AG09309 (cell line): Measurements from ENCODE around the gene PIH1D2.

Experiments used
- DNase-seq: peaks from one replicate; pipeline ENCODE4 v3.0.0-alpha.2; 2010; ENCODE audit warnings: low read depth
- H3K4me3 ChIP-seq: 2 replicates; pipeline ENCODE4 v1.5.1; 2011; ENCODE audit warnings: mild to moderate bottlenecking, low read depth, low read length, moderate library complexity; ENCODE audit not compliant: control insufficient read depth
- TF ChIP-seq, protein P1 (sequence below): IDR thresholded peaks from 2 replicates; pipeline ENCODE4 v1.5.1; 2011; ENCODE audit warnings: mild to moderate bottlenecking, low read depth, low read length, inconsistent platforms; ENCODE audit not compliant: insufficient read depth, control insufficient read depth; ENCODE audit errors: missing control alignments

The PIH1D2 gene

DNA sequence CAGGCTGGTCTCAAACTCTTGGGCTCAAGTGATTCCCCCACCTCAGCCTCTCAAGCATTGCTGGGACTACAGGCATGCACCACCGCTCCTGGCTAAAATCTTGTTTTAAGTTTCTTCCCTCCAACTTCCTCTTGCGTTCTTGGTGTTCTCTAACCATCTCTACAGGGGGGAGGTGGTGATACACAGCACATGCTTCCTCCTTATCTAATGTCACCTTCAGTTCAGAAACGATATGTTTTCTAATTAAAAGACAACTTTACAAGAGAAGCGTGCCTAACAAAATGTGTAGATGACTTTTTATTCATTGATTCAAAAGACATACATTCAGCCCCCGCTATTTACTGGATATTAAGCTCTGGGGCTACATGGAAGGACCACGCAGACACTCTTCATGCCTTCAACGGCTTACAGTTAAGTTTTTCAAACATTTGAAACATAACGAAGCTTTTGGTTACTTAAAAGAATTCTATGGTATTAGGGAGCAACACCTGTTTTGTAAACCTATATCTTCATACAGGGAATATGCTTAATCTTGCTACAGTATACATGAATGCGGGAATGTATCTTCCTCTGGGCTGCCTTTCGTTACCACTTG lies 49.5 kb downstream of the PIH1D2 start:
- no peak for DNase-seq
- peak overlapping the region; percentile 67 for H3K4me3 ChIP-seq
- TF ChIP-seq, protein P1, sequence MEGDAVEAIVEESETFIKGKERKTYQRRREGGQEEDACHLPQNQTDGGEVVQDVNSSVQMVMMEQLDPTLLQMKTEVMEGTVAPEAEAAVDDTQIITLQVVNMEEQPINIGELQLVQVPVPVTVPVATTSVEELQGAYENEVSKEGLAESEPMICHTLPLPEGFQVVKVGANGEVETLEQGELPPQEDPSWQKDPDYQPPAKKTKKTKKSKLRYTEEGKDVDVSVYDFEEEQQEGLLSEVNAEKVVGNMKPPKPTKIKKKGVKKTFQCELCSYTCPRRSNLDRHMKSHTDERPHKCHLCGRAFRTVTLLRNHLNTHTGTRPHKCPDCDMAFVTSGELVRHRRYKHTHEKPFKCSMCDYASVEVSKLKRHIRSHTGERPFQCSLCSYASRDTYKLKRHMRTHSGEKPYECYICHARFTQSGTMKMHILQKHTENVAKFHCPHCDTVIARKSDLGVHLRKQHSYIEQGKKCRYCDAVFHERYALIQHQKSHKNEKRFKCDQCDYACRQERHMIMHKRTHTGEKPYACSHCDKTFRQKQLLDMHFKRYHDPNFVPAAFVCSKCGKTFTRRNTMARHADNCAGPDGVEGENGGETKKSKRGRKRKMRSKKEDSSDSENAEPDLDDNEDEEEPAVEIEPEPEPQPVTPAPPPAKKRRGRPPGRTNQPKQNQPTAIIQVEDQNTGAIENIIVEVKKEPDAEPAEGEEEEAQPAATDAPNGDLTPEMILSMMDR: no peak

GRCh38 chr11:112023104-112023503 lies 50.7 kb downstream of the PIH1D2 start:
- TF ChIP-seq, protein P1: no peak
- H3K4me3 ChIP-seq: no peak overlapping the region
- DNase-seq: no peak

GRCh38 chr11:112019066-112019465 lies 54.8 kb downstream of the PIH1D2 start:
- TF ChIP-seq, protein P1: no peak
- DNase-seq: no peak
- H3K4me3 ChIP-seq: no peak overlapping the region
